GM10248 (cell line): ENCODE data around the gene NQO2.

Experiments used
- CTCF ChIA-PET: fragments of 300-600 bp; sonication (Branson Sonifier 250); formaldehyde crosslinking; extraction: SDS; loops from one replicate; lab custom pipeline; 2021; ENCODE audit warnings: antibody characterized with exemption; lab: Yijun Ruan, JAX
- POLR2A ChIA-PET: fragments of 350-650 bp; sonication (Branson Sonifier 250); formaldehyde crosslinking; extraction: SDS; loops from one replicate; lab custom pipeline; 2020; ENCODE audit warnings: antibody characterized with exemption; lab: Yijun Ruan, JAX
- DNase-seq: peaks from one replicate; pipeline ENCODE4 v3.0.0; 2012; ENCODE audit errors: extremely low spot score
- CTCF ChIP-seq: IDR thresholded peaks from 2 replicates; pipeline ENCODE4 v1.5.1; 2012; ENCODE audit warnings: mild to moderate bottlenecking, low read depth; ENCODE audit errors: extremely low read depth, missing control alignments, control extremely low read depth

NQO2 gene

GRCh38 chr6:3036861-3037637 lies 37.4 kb downstream of the NQO2 start:
- CTCF ChIA-PET = interaction anchor here (1.8 kb wide), 1 partner anchor 17 kb away, joined by 4 read pairs; no protein-coding TSS in a partner anchor
- DNase-seq = no peak
- POLR2A ChIA-PET = no interaction called here
- no peak for TF ChIP-seq CTCF

DNA sequence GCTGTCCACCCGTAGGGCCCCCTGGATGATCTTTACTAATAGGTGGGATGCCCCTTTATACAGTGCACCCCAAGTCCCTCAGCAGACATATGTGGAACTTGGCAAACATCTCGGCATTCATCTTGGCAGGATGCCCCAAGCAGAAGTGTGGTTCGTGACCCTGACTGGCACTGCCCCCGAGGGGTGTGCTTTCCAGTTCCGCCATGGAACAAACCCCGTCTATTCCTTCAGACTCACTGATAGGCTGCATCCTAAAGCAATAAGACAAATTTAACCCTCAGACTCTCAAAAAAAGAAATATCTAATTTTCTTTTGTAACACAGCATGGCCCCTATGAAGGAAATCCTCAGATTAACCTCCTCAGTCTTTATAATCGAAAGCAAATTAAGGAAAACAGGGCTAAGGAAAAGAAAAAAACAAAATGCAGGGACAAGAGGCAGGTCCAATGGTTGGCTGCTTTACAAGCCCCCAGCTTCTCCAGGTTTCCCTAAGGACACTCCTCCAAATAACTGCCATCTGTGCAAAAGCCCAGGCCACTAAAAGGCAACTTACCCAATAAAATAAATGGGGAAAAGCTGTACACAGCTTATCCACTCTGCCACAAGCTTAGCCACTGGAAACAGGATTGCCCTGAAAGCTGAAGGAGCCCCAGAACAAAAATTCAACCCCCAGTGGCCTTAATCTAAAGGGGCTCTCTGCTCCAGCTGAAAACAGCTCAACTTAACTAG lies 38.1 kb downstream of the NQO2 start:
- ChIA-PET CTCF (interaction anchor here (2.3 kb wide), 1 partner anchor 10 kb away, joined by 6 read pairs; no protein-coding TSS in a partner anchor), POLR2A (interaction anchor here (0.8 to 1.4 kb wide), 2 partner anchors 11 to 26 kb away, joined by 3 read pairs; no protein-coding TSS in a partner anchor)
- DNase-seq = no peak
- TF ChIP-seq CTCF = no peak

DNA sequence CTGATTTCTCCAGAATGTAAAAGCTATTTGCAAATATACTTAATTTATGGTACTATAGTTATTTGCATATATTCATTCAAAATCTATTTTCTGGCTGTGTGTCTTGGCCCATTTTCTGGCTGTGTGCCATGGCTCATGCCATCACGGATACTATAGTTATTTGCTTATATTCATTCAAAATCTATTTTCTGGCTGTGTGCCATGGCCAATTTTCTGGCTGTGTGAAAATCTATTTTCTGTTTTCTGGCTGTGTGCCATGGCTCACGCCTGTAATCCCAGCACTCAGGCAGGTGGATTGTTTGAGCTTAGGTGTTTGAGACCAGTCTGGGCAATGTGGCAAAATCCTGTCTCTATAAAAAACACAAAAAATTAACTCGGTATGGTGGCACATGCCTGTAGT lies 39.7 kb downstream of the NQO2 start:
- TF ChIP-seq CTCF = no peak
- CTCF ChIA-PET = interaction anchor here (0.9 to 2.6 kb wide), 7 partner anchors 8 to 289 kb away, joined by 3 to 13 read pairs (median 3); partner anchors contain the start of gene NQO2
- DNase-seq = no peak
- POLR2A ChIA-PET = no interaction called here

GRCh38 chr6:3041147-3041546 lies 41.5 kb downstream of the NQO2 start:
- TF ChIP-seq CTCF = no peak
- ChIA-PET CTCF (no interaction called here), POLR2A (no interaction called here)
- no peak for DNase-seq

DNA sequence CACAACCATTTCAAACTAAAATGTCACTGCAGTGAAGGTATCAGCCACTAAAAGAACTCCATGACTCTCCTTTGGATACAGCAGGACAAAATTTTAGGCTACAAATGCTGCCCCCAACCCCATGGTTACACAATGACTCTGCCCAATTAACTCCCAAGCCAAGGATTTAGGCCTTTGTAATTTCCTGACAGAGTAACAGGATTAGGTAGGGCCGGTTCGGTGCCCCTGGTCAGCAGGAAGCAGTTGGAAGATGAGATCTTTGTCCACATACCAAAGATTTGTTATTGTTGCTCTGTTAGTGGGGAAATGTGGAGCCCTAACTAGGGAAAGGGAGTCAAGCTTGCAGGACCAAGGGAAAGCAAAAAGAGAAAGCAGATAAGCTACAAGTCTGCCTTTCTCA lies 41.9 kb downstream of the NQO2 start:
- POLR2A ChIA-PET = no interaction called here
- CTCF ChIA-PET = no interaction called here
- TF ChIP-seq CTCF = no peak
- DNase-seq = no peak

GRCh38 chr6:3045369-3045768 lies 45.7 kb downstream of the NQO2 start:
- POLR2A ChIA-PET = no interaction called here
- CTCF ChIA-PET = interaction anchor here (0.7 to 2.8 kb wide), 5 partner anchors 14 to 57 kb away, joined by 3 to 7 read pairs (median 7); no protein-coding TSS in a partner anchor
- no peak for DNase-seq
- no peak for TF ChIP-seq CTCF
